ENCODE measurements around the gene TPGS2. TPM values are rescaled to one million over a fixed set of nuclear protein-coding genes. Genes with fewer than 3 reads are reported as not detected.
"Not testable (repeated sequence)": the region's sequence is repeated elsewhere in the genome, so short reads cannot be mapped to it uniquely, and the experiment has no call there.

Gene TPGS2
- total RNA-seq, 4 donors from 2014 or later: 53.7 to 130 (median 95.6) TPM

DNA sequence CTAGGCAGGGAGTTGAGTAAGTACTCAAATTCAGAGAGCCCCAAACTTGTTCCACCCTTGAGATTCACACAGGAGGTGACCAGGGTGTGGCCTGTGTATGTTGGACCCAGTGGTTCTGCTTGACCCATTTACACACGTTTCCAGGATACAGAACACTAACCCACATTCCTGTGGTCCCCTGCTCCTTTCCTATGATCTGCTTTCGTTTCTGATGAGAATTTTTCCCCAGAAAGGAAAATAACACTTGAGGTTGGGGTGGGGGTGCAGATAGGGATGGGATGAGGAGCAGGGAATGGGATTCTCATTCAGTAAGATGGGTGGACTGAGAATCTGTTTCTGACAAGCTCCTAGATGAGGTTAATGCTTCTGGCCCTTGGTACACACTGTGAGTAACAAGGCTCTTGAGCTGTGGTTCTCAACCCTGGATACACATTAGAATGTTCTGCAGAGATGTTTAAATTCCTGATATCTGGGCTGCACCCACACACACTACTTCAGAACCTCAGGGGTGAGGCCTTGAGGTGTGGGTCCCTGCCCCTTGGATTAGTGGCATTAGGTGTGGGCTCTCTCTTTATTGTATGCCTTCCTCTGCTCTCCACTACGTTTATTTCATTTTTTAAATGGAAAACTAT, 58.4 kb downstream of the TPGS2 start:
- Histone ChIP-seq H3K4me3 (no peak overlapping the region), H3K4me1 (no peaks in the 10 kb centered on the region), H3K9me3 (no peaks in the 10 kb centered on the region), H3K27me3 (no peaks in the 10 kb centered on the region), H3K36me3 (no peaks in the 10 kb centered on the region), H3K27ac (no peak overlapping the region)
- in situ Hi-C loops (cut with MboI; ENCODE audit: low pct_ligation_motif_present in 1 of 4, low pct_unique_long_range_greater_than_20kb in 1 of 4, low sequenced_read_pairs in 3 of 4) (loop anchor here in 1 of 4 donors (25.0 kb wide), 1 partner anchor 483 kb away; the partner anchor contains the start of gene FHOD3), intact Hi-C loops (cut with DNase I; ENCODE audit: low total_unique reads) (no loop called here)
- WGBS, 2 donors (ENCODE audit: low coverage in 1 of 2): 68 to 82% methylated on average over 3 of the region's 3 CpGs
- TF ChIP-seq, protein P1, sequence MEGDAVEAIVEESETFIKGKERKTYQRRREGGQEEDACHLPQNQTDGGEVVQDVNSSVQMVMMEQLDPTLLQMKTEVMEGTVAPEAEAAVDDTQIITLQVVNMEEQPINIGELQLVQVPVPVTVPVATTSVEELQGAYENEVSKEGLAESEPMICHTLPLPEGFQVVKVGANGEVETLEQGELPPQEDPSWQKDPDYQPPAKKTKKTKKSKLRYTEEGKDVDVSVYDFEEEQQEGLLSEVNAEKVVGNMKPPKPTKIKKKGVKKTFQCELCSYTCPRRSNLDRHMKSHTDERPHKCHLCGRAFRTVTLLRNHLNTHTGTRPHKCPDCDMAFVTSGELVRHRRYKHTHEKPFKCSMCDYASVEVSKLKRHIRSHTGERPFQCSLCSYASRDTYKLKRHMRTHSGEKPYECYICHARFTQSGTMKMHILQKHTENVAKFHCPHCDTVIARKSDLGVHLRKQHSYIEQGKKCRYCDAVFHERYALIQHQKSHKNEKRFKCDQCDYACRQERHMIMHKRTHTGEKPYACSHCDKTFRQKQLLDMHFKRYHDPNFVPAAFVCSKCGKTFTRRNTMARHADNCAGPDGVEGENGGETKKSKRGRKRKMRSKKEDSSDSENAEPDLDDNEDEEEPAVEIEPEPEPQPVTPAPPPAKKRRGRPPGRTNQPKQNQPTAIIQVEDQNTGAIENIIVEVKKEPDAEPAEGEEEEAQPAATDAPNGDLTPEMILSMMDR (IDR thresholded peaks at IDR 0.05): no peak
- TF ChIP-seq POLR2AphosphoS5 (IDR thresholded peaks at IDR 0.05) (no peak), POLR2A (IDR thresholded peaks at IDR 0.05) (no peak)
- no peak for DNase-seq

DNA sequence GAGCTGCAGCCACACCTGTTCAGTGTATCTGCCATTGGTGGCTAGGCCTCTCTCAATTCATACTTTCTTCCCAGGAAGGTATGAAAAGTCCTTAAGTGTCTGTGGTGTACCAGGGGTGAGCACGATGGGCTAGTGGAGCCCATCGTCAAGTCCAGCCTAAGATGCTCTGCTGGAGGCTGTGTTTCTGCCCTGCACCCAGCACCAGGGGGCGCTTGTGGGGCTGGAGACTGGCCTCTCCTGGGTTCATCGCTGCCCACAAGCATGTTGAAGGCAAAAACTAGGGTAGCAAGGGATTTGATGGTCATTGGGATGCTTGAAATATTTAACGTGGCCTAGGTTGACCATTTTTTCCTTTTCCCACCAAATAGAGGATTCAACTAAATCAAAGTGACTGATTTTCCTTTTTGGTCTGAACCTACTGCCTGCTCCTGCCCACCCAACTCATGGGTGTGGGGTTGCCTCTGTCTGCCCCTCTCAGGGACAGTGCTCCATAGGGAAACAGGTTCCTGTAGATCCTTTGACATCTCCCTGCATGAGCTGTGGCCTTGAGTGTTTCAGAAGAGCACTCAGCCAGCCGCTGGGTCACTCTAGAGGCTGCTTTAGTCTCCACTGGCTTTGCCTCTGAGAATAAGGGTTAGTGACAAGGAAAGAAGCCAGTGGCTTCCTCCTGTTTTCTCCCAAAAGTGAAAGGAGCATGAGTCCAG, 59.0 kb downstream of the TPGS2 start:
- no peak overlapping the region for H3K4me3 ChIP-seq
- TF ChIP-seq EP300 (IDR thresholded peaks at IDR 0.05; ENCODE audit: low read depth): no peak
- TF ChIP-seq, protein P1 (IDR thresholded peaks at IDR 0.05): peak in 2 of 5 experiments; percentile 18 to 24
- H3K4me1 ChIP-seq: no peaks in the 10 kb centered on the region
- no peaks in the 10 kb centered on the region for H3K36me3 ChIP-seq
- H3K9me3 ChIP-seq: no peaks in the 10 kb centered on the region
- H3K27me3 ChIP-seq: no peaks in the 10 kb centered on the region
- in situ Hi-C loops (cut with MboI; ENCODE audit: low pct_ligation_motif_present in 1 of 4, low pct_unique_long_range_greater_than_20kb in 1 of 4, low sequenced_read_pairs in 3 of 4) (loop anchor here in 1 of 4 donors (25.0 kb wide), 1 partner anchor 482 kb away; the partner anchor contains the start of gene FHOD3), intact Hi-C loops (cut with DNase I; ENCODE audit: low total_unique reads) (no loop called here)
- WGBS, 2 donors (ENCODE audit: low coverage in 1 of 2): 87 to 90% methylated on average over 2 to 6 of the region's 6 CpGs
- no peak for DNase-seq
- H3K27ac ChIP-seq: no peak overlapping the region

DNA sequence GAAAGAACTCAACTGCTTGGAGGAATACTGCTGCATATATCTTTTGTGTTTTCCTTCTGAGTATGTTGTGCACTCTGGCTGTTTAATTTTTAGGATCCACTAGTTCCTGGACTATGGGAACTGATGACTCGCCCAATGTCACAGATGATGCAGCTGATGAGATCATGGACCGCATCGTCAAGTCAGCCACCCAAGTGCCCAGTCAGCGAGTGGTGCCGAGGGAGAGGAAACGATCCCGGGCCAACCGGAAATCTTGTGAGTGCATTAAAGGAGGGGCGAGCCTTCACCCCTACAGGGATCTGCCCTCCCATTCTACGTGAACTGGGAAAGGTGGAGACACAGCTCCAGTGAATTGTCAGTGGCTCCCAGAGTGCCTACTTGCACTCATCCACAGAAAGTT, 59.6 kb downstream of the TPGS2 start:
- 98% methylated on average over 9 of the region's 10 CpGs; no CpG with 5 or more reads in 1 of the 2 donors for WGBS, 2 donors (ENCODE audit: low coverage in 1 of 2)
- TF ChIP-seq POLR2A (IDR thresholded peaks at IDR 0.05) (no peak), POLR2AphosphoS5 (IDR thresholded peaks at IDR 0.05) (no peak), EP300 (IDR thresholded peaks at IDR 0.05; ENCODE audit: low read depth) (no peak)
- in situ Hi-C loops (cut with MboI; ENCODE audit: low pct_ligation_motif_present in 1 of 4, low pct_unique_long_range_greater_than_20kb in 1 of 4, low sequenced_read_pairs in 3 of 4) (loop anchor here in 1 of 4 donors (25.0 kb wide), 1 partner anchor 482 kb away; the partner anchor contains the start of gene FHOD3), intact Hi-C loops (cut with DNase I; ENCODE audit: low total_unique reads) (no loop called here)
- no peaks in the 10 kb centered on the region for H3K9me3 ChIP-seq
- no peaks in the 10 kb centered on the region for H3K36me3 ChIP-seq
- no peak overlapping the region for H3K4me3 ChIP-seq
- H3K27ac ChIP-seq: no peak overlapping the region
- no peaks in the 10 kb centered on the region for H3K4me1 ChIP-seq
- no peak for DNase-seq
- no peaks in the 10 kb centered on the region for H3K27me3 ChIP-seq

DNA sequence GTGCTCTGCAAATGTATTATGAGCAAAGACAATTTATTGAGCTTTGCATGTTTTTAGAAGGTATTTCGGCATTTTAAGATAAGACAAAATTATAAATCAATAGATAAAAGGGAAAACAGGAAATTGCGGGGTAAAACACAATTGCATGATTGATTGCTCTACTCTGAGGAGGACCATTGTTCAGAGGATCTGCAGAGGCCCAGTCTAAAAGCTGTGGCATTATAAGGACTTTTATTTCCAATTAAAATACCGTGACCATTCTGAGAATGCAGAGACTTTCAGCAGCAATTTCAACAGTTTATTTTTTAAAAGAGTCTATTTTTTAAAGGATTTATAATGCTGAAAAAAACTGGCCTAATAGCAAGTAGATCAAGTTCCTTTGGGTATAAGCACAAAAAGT, 62.0 kb downstream of the TPGS2 start:
- H3K36me3 ChIP-seq: no peaks in the 10 kb centered on the region
- H3K4me3 ChIP-seq: no peak overlapping the region
- no peaks in the 10 kb centered on the region for H3K9me3 ChIP-seq
- no peak for DNase-seq
- intact Hi-C loops (cut with DNase I; ENCODE audit: low total_unique reads): no loop called here
- H3K27me3 ChIP-seq: no peaks in the 10 kb centered on the region
- no peaks in the 10 kb centered on the region for H3K4me1 ChIP-seq
- 49 to 65% methylated on average over 3 of the region's 3 CpGs for WGBS, 2 donors (ENCODE audit: low coverage in 1 of 2)
- H3K27ac ChIP-seq: no peak overlapping the region
- TF ChIP-seq POLR2AphosphoS5 (IDR thresholded peaks at IDR 0.05) (no peak), EP300 (IDR thresholded peaks at IDR 0.05; ENCODE audit: low read depth) (no peak), POLR2A (IDR thresholded peaks at IDR 0.05) (no peak)
- TF ChIP-seq, protein P1 (IDR thresholded peaks at IDR 0.05): no peak
- in situ Hi-C loops (cut with MboI; ENCODE audit: low pct_ligation_motif_present in 1 of 4, low pct_unique_long_range_greater_than_20kb in 1 of 4, low sequenced_read_pairs in 3 of 4): loop anchor here in 1 of 4 donors (25.0 kb wide), 1 partner anchor 480 kb away; the partner anchor contains the start of gene FHOD3

DNA sequence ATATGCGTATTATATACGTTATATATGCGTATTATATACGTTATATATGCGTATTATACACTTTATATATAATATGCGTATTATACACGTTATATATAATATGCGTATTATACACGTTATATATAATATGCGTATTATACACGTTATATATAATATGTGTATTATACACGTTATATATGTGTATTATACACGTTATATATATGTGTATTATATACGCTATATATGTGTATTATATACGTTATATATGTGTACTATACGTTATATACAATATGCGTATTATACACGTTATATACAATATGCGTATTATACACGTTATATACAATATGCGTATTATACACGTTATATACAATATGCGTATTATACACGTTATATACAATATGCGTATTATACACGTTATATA, 65.8 kb downstream of the TPGS2 start:
- not testable (repeated sequence) for DNase-seq, H3K4me1 ChIP-seq, H3K27ac ChIP-seq, H3K4me3 ChIP-seq, H3K36me3 ChIP-seq, H3K9me3 ChIP-seq, H3K27me3 ChIP-seq
- WGBS, 2 donors (ENCODE audit: low coverage in 1 of 2): 95 to 96% methylated on average over 26 of the region's 26 CpGs
- in situ Hi-C loops (cut with MboI; ENCODE audit: low pct_ligation_motif_present in 1 of 4, low pct_unique_long_range_greater_than_20kb in 1 of 4, low sequenced_read_pairs in 3 of 4) (loop anchor here in 1 of 4 donors (25.0 kb wide), 1 partner anchor 476 kb away; the partner anchor contains the start of gene FHOD3), intact Hi-C loops (cut with DNase I; ENCODE audit: low total_unique reads) (loop anchor here (5.0 kb wide), 1 partner anchor 181 kb away; no protein-coding TSS in a partner anchor)
